Activated T-helper 2 cell treated with anti-CD3 and anti-CD28 coated beads, Interferon-gamma antibody, Interleukin-2, Interleukin-4, amounts not matched to agents 10 μg/mL and 5 μg/mL and 100 μg/mL, durations not matched to agents 14 hours and 24 hours and 36 hours (primary cell): ENCODE measurements around the gene AGBL3. TPM values are rescaled to one million over a fixed set of nuclear protein-coding genes. Genes with fewer than 3 reads are reported as not detected.

Experiments used
- DNase-seq: peaks from one replicate; pipeline ENCODE4 v3.0.0; 2021; ENCODE audit warnings: low spot score
- H3K27ac Mint-ChIP-seq: one replicate; pipeline ENCODE4 v1.8.0; 2021; ENCODE audit warnings: mixed read lengths
- H3K27me3 Mint-ChIP-seq: one replicate; pipeline ENCODE4 v1.8.0; 2021; ENCODE audit warnings: low read depth, mixed read lengths
- H3K36me3 Mint-ChIP-seq: one replicate; pipeline ENCODE4 v1.8.0; 2021; ENCODE audit warnings: low read depth, mixed read lengths
- H3K4me1 Mint-ChIP-seq: one replicate; pipeline ENCODE4 v1.8.0; 2021; ENCODE audit warnings: low read depth, mixed read lengths
- H3K4me3 Mint-ChIP-seq: one replicate; pipeline ENCODE4 v1.8.0; 2021; ENCODE audit warnings: low read depth, mild to moderate bottlenecking, moderate library complexity, mixed read lengths
- H3K9me3 Mint-ChIP-seq: one replicate; pipeline ENCODE4 v1.8.0; 2021; ENCODE audit warnings: mixed read lengths
- intact Hi-C: fragments of 100-400 bp; cut with micrococcal nuclease; formaldehyde crosslinking; loops from one replicate; pipeline ENCODE4 v1.15.1; 2023
- total RNA-seq: library from RNA; stranded (reverse); gene quantifications from 2 replicates; pipeline ENCODE4 v1.2.3, GENCODE V29; 2022

AGBL3 gene
- total RNA-seq, result 1.6 and 3.9 TPM in 2 replicates

DNA sequence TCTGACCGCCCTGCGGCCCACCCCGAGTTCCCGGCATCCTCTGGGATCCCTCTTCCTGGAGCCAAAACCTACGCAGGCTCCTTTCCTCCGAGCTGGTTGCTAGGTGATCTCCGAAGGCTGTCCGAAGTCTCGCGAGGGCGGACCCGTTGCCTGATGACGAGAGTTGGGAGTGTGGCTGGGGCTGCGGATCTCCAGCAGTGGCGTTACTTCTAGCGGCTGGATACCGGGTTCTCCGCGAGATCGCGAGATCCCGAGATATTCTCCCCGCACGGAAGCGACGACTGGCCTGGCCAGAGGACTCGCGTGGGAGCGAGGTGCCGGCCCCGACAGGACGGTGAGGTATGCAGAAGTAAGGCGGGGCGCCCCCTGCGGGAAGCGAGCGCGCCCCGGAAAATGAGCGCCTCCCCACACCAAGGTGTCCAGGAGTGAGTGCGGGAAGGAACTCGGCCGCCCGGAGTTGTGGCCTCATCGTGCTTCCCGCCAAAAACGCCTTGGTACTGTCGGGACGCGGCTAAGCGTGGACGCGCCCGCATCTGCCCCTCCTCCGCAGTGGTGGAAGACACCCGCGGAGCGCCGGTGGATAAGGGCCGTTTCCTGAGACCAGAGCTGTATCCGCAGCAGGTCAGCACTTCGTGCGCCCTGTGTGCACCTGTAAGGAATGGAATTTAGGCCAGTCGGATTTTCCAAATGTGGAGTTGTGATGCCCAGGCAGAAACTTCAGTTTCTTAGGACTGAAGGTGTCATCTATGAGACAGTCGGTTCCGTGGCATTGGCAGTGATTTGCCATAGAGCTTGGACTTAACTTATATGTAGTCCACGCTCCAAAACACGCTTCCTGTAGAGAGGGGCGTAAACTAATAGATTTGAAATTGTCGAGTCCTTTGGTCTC, at the start of gene AGBL3:
Gene AGBL3 (plus strand): TSS at position 146 of the 889 bp plus-strand sequence. CDS start 1,426 bp downstream, outside the sequence.
- peak; percentile 85 for DNase-seq
- H3K36me3 Mint-ChIP-seq, result peaks cover 25% of the 10 kb centered on the region
- no peaks in the 10 kb centered on the region for H3K27me3 Mint-ChIP-seq
- peak within 1 kb of the TSS; percentile 94 for H3K27ac Mint-ChIP-seq
- intact Hi-C loops, result loop anchor here (1.0 to 10.0 kb wide), 5 partner anchors 162 to 552 kb away; partner anchors contain the start of genes BPGM, TMEM140 and WDR91
- H3K9me3 Mint-ChIP-seq, result no peaks in the 10 kb centered on the region
- H3K4me1 Mint-ChIP-seq, result peaks cover 33% of the 10 kb centered on the region
- peak within 1 kb of the TSS; percentile 95 for H3K4me3 Mint-ChIP-seq

DNA sequence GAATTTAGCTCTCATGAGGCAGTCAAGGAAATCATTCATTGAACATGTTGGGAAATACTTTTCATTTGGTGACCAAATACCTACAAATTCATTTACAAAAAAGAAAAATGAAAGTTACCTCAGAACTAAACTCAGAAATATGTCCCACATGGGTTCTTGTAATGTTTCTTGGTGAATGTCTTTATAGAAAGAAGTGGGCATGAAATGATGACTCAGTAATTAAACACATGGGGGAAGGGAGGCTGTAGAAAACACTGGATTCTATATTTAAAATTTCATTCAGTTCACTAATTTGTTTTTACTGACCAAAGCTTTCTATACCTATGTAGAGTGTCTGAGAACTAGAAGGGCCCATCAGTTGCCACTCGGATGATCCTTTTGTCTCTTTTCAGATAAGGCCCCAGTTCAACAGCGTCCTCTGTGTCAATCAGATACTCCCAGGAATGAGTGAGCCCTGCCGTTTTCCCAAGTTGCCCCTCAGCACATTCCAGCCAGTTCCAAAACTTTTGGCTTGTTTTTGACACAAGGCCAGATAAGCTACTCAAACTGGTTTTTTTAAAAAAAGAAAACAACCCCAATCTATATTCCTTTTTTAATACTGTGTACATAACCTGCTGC, 49.3 kb upstream of the AGBL3 start:
- no peak for DNase-seq
- intact Hi-C loops, result no loop called here
- H3K9me3 Mint-ChIP-seq, result no peaks in the 10 kb centered on the region
- no peak overlapping the region for H3K4me3 Mint-ChIP-seq
- no peaks in the 10 kb centered on the region for H3K36me3 Mint-ChIP-seq
- no peaks in the 10 kb centered on the region for H3K27me3 Mint-ChIP-seq
- H3K4me1 Mint-ChIP-seq, result peaks cover 24% of the 10 kb centered on the region
- H3K27ac Mint-ChIP-seq, result no peak overlapping the region

DNA sequence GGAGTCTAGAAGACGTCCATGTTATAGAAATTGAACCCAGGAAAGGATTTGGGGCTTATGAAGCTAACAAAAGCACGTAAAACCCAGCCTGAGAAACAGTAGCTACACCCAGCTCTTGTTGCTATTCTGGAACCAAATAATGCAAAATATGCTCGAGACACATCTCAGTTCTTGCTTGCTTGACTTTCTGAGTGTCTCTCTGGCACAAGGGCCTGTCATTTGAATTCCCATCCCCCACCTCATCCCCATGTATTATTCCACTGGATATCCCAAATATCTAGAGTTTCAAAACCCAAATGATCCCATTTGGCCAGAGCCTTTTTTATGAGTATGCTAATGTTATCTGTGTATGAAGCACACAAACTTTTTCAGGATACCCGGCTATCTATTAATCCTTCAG, 48.2 kb upstream of the AGBL3 start:
- intact Hi-C loops, result no loop called here
- H3K27me3 Mint-ChIP-seq, result no peaks in the 10 kb centered on the region
- DNase-seq, result no peak
- H3K27ac Mint-ChIP-seq, result no peak overlapping the region
- no peaks in the 10 kb centered on the region for H3K36me3 Mint-ChIP-seq
- H3K9me3 Mint-ChIP-seq, result no peaks in the 10 kb centered on the region
- H3K4me1 Mint-ChIP-seq, result peaks cover 20% of the 10 kb centered on the region
- H3K4me3 Mint-ChIP-seq, result no peak overlapping the region

DNA sequence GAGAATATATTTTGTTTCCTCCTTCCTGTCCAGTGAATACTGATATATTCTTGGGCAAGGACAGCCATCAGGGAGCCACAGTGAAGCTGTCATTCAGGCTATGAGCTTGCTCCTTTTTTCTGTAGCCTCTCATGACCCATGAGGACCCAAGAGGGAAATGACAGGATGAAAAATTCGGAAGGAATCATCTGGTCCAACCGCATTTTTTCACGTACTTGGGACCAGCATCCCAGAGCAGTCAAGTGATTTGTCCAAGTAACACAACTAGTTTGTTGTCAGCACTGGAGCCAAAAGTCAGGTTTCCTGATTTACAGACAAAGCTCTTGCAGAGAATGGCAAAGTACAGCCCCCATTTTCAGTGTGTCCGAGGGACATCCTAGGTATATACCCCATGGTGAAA, 47.2 kb upstream of the AGBL3 start:
- Mint-ChIP-seq H3K9me3 (no peaks in the 10 kb centered on the region), H3K4me1 (peaks cover 15% of the 10 kb centered on the region), H3K27ac (no peak overlapping the region), H3K36me3 (no peaks in the 10 kb centered on the region), H3K27me3 (no peaks in the 10 kb centered on the region), H3K4me3 (no peak overlapping the region)
- intact Hi-C loops, result no loop called here
- no peak for DNase-seq

DNA sequence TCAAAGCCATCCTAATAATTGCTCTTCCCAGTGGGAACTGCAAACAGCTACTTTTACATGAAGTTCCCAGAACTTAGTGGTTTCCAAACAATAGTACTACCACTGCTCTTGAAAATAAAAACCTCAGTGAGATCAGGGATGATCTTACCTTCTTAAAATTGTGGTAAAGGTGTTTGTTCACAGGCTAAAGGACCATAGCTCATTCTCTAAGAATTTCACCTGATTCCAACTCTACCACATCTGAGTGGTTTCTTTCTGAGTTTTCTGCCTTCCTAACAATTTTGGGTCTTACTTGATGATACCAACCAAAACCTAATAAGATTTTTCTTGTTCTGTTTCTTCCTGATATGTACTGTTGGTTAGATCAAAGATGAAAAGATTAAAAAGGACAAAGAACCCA, 45.6 kb upstream of the AGBL3 start:
- DNase-seq, result no peak
- no peak overlapping the region for H3K27ac Mint-ChIP-seq
- no peaks in the 10 kb centered on the region for H3K36me3 Mint-ChIP-seq
- H3K4me1 Mint-ChIP-seq, result peaks cover 7% of the 10 kb centered on the region
- no peaks in the 10 kb centered on the region for H3K27me3 Mint-ChIP-seq
- no peak overlapping the region for H3K4me3 Mint-ChIP-seq
- no peaks in the 10 kb centered on the region for H3K9me3 Mint-ChIP-seq
- intact Hi-C loops, result no loop called here

DNA sequence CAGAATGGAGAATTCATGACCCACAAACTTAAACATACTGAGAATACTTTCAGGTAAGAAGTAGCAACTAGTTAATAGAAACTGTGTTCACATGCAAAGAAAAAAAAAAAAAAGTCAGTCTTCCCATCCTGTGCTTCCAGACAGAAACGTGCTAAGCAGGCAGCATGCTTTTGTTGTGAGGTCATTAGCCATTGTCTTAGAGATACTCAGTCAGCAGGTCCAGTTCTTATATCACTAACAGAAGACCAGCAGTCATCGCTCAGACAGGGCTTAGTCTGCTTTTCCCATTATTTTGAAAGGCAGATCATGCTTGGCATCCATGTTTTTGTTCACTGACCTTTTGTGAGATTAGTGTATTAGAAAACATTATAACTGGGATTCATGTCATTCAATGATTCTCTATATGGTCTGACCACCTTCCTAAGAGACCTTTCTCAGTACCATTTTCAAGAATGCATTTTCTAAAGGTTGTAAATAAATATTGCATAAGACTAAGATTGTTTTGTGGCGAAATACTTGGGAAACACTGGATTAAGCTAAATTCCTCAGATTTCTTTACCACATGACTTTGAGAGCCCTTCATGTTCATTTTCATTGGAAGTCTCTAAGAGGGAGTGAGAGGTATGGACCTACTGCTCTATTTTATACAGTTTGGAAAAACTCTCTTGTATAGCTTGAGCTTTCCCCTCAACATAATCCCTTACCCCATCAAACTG, 45.0 kb upstream of the AGBL3 start:
- H3K9me3 Mint-ChIP-seq, result no peaks in the 10 kb centered on the region
- DNase-seq, result no peak
- H3K4me3 Mint-ChIP-seq, result no peak overlapping the region
- peaks cover 8% of the 10 kb centered on the region for H3K4me1 Mint-ChIP-seq
- intact Hi-C loops, result no loop called here
- no peak overlapping the region for H3K27ac Mint-ChIP-seq
- no peaks in the 10 kb centered on the region for H3K27me3 Mint-ChIP-seq
- no peaks in the 10 kb centered on the region for H3K36me3 Mint-ChIP-seq

DNA sequence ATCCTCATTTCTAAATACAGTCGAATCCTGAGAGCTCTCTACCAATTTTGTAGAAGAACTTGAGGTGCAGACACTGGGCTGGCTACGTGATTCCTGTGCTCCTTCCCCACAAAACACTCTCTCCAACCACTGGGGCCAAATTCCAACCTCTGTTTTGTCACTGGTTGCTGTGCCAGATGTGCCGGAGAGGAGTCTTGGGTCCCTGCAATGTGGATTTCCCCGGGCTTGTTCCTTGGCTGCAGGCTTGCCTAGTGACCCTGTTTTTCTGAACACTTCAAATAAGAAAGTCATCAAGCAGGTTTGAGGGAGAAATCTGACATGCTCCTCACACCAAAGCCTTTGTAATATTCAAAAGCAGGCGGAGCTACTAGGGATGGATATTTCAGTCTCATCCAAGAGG, 44.4 kb upstream of the AGBL3 start:
- Mint-ChIP-seq H3K36me3 (no peaks in the 10 kb centered on the region), H3K4me3 (no peak overlapping the region), H3K9me3 (no peaks in the 10 kb centered on the region), H3K27ac (no peak overlapping the region), H3K27me3 (no peaks in the 10 kb centered on the region), H3K4me1 (peaks cover 8% of the 10 kb centered on the region)
- intact Hi-C loops, result no loop called here
- no peak for DNase-seq

DNA sequence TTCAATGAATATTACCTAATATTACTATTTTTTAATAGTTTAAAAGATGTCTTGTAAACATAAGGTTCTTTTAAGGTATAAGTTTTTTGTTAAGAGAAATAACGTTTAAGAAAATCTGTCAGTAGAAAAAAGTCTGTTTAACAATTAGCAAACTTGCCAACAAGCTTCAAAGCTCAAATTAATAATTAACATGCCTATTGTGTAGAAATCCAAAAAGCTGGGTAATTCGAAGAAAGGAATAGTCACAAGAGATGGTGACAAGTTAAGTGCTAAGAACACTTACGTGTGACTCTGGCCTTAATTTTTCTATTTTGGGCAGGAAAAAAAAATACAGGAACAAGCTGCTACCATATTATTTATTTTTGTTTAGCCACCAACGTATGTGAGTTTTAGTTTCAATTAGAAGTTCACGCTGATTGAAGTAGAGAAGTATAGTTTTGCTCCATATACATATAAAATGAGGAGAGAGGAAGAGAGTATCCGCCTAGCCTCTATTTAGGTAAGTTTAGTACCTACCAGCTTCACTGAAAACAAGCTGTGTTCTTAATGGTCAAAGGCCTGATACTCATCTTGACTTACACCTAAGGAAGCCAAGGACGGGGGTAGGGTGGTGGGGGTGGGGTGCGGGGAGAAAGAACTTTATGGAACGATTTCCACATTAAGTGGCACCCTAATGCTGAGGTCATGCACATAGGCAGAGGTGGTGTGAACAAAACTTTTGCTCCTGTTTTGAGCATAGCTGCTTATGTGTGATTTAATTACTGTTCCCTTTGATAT, 43.4 kb upstream of the AGBL3 start:
- H3K4me1 Mint-ChIP-seq, result peaks cover 9% of the 10 kb centered on the region
- H3K36me3 Mint-ChIP-seq, result no peaks in the 10 kb centered on the region
- H3K27me3 Mint-ChIP-seq, result no peaks in the 10 kb centered on the region
- no peak for DNase-seq
- no peak overlapping the region for H3K27ac Mint-ChIP-seq
- H3K9me3 Mint-ChIP-seq, result no peaks in the 10 kb centered on the region
- intact Hi-C loops, result no loop called here
- no peak overlapping the region for H3K4me3 Mint-ChIP-seq

DNA sequence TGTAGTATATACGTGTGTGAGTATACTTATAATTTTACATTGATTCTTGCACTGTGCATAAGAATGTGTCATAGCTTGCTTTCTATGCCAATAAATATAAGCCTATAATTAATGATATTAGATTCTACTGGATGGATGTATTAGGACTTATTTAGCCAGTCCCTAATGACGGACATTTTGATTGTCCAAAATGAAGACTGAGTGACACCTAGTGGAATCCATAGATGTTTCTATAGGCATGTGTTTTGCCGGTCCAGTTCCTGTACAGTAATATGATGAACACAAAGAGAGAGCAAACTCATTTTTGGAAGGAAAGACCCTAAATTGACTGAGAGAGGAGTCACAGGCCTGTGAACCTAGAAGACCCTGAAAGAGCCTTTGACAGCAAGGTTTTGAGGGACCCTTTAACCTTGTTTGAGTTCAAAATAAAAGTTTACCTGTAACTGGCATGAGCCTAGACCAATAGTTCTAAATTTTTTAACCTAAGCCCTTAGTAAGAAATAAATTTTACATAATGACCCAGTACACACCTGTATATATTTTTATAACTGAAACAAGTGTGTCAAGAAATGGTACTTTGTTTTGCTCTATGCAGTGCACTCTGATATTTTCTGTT, 42.4 kb upstream of the AGBL3 start:
- Mint-ChIP-seq H3K27me3 (no peaks in the 10 kb centered on the region), H3K36me3 (no peaks in the 10 kb centered on the region), H3K4me3 (no peak overlapping the region), H3K27ac (no peak overlapping the region), H3K4me1 (peaks cover 9% of the 10 kb centered on the region), H3K9me3 (no peaks in the 10 kb centered on the region)
- no peak for DNase-seq
- intact Hi-C loops, result no loop called here

DNA sequence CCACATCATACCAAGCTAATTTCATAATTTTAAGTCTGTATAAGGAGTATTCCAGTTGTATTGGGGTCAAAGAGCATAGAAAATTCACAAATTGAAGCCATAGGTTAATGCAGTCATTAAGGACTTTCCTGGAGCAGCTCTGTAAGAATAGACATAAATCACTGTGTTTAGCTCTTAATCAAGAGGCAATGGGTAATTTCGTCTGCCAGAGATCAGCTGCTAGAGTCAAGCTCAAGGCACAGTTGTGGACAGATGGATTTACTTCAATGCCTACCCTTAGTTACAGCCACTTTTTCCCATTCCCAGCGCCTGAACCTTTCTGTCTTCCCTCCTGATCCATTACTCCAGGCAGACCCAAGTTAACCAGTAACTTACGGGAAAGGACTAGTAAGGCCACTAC, 40.6 kb upstream of the AGBL3 start:
- no peak overlapping the region for H3K4me3 Mint-ChIP-seq
- H3K9me3 Mint-ChIP-seq, result no peaks in the 10 kb centered on the region
- no peak overlapping the region for H3K27ac Mint-ChIP-seq
- no peak for DNase-seq
- no peaks in the 10 kb centered on the region for H3K36me3 Mint-ChIP-seq
- peaks cover 11% of the 10 kb centered on the region for H3K4me1 Mint-ChIP-seq
- intact Hi-C loops, result loop anchor here (5.0 kb wide), 1 partner anchor 193 kb away; no protein-coding TSS in a partner anchor
- no peaks in the 10 kb centered on the region for H3K27me3 Mint-ChIP-seq

DNA sequence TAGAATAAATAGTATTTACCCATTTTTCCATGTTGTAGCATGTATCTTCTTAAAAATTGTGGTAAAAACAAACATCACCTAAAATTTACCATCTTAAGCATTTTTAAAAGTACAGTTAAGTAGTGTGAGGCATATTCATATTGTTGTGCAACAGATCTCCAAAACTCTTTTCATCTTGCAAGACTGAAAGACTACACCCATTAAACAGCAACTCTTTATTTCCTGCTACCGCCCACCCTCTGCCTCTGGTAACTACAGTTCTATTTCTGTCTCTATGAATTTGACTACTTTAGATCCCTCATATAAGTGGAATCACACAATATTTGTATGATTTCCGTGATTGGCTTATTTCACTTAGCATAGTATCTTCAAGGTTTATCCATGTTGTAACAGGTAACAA, 40.0 kb upstream of the AGBL3 start:
- H3K4me1 Mint-ChIP-seq, result peaks cover 11% of the 10 kb centered on the region
- H3K36me3 Mint-ChIP-seq, result no peaks in the 10 kb centered on the region
- no peaks in the 10 kb centered on the region for H3K27me3 Mint-ChIP-seq
- intact Hi-C loops, result loop anchor here (5.0 kb wide), 1 partner anchor 194 kb away; no protein-coding TSS in a partner anchor
- H3K27ac Mint-ChIP-seq, result no peak overlapping the region
- no peaks in the 10 kb centered on the region for H3K9me3 Mint-ChIP-seq
- DNase-seq, result no peak
- no peak overlapping the region for H3K4me3 Mint-ChIP-seq

DNA sequence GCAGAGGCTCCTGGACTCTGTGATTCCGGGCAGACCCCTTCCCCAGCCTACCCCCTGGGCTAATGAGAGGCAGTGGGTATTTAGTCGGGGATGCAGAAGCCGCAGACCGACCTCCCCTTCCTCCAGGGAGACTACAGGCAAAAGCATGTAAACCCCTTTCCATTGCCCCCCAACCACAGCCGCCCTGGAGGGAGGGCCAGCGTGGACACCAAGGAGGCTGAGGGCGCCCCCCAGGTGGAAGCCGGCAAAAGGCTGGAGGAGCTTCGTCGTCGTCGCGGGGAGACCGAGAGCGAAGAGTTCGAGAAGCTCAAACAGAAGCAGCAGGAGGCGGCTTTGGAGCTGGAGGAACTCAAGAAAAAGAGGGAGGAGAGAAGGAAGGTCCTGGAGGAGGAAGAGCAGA, 39.0 kb upstream of the AGBL3 start:
- Mint-ChIP-seq H3K4me1 (peaks cover 11% of the 10 kb centered on the region), H3K9me3 (no peaks in the 10 kb centered on the region), H3K4me3 (no peak overlapping the region), H3K36me3 (no peaks in the 10 kb centered on the region), H3K27me3 (no peaks in the 10 kb centered on the region), H3K27ac (no peak overlapping the region)
- intact Hi-C loops, result loop anchor here (5.0 kb wide), 1 partner anchor 195 kb away; no protein-coding TSS in a partner anchor
- DNase-seq, result no peak
